Measurements from ENCODE around the gene CDH23.

Gene CDH23

DNA sequence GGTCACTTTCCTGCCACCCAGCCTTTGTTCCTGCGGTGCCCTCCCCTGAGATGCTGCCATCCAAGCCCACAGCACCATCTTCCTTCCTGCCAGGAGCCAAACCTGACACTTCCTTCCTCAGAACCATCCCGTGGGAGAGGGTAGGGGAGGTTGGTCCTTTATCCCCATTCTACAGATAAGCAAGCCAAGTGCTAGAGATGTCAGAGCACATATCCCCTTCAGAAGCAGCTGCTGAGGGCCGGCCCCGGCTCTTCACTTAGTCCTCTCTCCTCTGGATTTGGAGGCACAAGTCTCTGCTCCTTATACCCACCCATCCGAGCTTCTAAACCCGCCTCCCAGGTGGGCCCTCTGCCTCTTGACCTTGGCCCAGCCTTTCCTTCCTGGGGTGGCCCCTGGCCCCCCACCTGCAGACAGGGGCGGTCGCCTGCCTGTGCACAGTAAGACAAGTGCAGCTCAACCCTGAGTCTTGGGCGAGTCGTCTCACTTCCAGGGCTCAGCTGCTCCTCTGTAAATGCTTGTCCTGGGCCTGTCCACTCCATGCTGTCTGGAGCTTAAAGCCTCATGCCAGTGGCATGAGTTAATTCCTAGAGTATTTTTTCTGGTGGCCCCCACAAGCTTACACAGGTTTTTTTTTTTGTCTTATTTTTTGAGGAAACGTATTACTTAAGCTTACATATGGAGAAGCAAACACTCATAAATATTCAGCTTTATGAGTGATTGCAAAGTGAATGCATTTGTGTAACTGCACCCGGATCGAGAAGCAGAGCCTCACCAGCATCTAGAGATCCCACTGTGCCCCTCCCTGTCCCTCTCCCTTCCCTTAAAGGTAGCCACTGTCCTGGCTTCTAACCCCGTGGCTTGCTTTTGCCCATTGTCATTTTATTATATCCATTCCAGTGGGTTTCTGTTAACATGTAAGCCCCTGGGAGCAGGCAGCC is 125.1 kb downstream of the CDH23 start:
- no peak for DNase-seq

DNA sequence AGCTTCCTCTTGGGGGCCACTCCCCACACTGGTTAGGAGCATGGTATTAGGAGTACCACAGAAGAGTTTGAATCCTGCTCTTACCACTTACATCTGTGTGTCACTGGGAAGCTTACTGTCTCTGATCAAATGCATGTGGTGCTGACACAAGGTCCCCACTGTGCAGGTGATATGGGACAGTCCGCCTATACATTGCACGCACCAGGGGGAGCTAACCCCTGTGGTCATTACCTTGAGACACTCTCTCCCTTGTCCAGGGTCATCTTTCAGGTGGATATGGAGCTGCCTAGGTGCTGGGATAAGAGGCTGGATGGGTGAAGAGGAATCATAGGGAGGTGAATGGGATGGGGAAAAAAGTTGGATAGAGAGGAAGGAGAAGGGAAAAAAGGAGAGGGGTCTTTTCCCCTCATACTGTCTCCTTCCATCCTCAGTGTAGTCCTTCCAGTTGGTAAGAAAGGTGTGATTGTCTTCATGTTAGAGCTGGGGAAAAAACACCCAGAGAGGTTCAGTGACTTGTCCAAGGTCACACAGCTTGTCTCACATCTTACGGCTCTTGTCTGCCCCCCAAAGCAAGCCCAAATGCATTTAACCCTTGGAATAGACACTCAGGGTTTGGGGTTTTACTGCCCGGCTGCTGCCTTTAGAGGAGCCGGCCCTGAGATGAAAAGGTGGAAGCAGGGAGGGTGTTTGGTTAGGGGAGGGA is 125.9 kb downstream of the CDH23 start:
- no peak for DNase-seq

DNA sequence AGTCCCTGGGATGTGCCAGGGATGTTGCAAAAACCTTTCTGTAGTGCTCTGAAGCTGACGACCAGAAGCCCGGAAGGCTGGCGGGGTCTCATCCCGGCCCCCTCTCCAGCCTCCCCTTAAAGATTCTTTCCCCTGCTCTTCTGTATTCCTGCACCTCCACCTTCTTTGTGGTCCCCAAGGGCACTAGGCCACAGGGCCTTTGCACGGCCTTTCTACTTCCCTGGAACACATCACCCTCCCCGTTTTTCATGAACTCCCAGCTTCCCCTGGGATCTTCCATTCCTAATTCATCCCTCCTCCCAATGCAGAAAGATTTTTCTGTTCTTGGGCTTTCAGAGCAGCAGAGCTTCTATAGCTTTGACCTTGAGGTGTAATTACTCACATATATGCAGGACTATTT is 127.0 kb downstream of the CDH23 start:
- DNase-seq = no peak

DNA sequence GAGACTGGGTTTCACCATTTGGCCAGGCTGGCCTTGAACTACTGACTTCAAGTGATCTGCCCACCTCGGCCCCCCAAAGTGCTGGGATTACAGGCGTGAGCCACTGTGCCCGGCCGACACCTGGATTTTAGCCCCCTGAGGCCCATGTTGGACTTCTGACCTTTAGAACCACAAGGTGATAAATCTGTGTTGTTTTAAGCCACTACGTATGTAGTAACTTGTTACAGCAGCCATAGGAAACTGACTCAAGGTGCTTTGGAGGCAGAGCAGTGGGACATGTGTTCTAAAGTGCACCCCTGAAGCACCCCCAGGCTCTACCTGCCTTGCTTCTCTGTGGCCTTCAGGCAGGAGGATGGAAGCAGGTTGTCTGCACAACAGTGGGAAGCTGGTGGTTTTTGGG is 128.4 kb downstream of the CDH23 start:
- DNase-seq = no peak

DNA sequence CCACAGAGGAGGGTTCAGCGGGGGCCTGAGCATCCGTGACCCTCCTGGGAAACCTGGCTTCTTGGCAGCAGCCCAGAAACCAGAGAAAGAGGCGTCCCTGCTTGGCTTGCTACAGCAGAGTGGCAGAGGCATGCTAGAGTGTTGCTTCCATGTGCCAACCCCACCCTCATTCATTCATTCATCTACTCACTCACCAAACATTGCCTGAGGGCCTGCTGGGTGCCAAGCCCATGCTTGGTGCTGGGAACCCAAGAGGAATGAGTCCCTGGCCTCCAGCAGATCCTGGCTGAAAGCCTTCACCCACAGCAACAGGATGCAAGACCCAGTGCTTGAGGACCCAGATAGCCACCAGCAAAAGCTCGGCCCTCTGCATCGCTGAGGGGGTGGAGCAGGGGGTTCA is 129.0 kb downstream of the CDH23 start:
- DNase-seq = no peak

DNA sequence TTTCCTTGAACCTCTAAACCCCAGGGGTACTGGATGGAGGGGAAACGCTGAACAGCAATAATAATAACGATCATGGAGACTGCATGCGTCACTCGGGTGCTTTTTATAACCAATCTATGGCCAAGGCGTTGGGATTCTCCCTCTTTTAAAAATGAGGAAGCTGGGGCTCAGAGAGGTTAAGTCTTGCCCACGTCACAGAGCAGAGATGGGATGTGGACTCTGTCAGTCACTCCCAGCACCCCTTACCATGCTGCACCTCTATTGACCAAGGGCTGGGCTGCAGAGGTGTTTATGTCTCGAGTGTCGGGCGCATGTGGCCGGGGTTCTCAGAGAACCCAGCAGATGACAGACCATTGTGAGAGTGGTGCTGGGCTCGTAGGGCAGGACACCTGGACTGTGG is 129.9 kb downstream of the CDH23 start:
- no peak for DNase-seq

DNA sequence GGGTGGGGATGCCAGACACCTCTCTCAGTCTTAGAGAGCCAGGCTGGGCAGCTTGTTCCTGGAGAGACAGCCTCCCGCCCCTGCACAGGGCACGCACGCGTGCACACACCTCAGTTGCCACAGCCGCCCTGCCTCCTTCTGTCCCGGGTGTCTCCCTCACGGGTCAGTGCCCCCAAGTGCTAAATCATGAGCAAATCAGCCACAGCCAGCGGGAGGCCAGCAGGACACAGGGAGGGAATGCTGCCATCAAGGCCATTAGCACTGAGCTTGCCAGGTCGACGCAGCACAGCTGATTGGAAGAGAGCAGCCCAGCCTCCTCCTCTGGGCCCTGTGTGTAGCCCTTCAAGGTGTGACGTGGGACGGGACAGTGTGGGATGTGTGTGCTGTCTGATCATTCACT is 130.4 kb downstream of the CDH23 start:
- DNase-seq = no peak

DNA sequence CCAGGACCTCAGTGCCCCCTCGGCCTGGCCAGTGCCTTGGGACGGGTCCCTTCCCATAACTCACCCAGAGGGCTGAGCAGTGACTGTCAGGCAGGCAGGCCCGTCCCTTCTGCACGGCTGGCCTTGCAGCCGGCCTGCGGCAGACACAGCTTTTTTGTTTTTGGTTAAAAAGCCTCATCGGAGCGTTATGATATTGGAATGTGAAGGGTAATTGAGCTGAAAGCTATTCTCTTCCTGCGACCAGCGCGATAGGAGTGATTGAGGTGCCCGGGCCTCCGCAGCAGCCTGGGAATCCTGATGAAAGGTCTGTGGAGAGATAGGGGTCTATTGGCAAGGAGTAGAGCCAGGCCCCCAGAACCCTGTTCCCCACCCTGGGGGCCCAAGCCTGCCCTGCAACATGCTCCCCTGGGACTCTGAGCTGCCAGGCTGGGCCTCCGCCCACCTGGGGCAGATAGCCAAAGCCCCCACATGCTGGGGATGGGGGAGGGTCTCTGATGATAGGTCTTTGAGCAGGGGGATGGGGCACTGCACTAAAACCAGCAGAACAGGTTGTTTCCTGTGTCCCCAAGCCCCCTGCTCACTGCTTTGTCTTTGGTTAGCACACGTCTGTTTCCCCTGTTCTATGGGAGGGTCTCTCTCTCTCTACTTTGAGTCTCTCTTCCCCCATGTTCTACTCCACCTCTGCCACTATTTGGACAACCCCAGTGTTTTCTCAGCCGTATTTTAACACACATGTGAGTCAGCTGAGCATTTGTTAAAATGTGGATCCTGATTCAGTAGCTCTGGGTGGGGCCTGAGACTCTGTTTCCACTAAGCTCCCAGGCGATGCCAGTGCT is 131.9 kb downstream of the CDH23 start:
- no peak for DNase-seq

DNA sequence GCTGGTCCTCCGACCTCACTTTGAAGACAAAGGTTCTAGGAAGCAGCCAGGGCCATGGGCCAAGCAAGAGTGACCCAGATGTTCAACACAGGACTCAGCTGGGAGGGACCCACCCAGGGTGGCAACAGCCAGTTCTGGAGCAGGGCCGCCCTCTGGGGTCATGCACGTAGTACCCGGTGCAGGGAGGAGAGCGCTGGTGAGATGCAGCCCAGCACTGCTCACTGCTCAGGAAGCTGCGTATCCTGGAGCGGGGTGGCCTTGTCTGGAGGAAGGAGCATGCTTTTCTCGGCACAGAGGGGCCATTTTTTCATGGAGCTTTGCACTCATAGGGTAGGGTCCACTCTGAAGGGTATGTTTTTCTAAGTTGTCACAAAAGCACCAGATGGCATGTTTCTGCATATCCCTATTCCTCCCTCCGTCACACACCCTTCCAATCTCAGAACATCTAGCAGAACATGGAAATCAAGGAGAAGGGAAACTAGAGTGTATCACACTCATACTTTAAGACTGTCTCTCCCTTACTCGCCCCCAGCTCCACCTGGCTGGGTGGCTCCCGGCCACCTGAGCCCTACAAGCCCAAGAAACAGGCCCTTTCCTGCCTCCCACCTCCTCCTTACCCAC is 132.6 kb downstream of the CDH23 start:
- no peak for DNase-seq

DNA sequence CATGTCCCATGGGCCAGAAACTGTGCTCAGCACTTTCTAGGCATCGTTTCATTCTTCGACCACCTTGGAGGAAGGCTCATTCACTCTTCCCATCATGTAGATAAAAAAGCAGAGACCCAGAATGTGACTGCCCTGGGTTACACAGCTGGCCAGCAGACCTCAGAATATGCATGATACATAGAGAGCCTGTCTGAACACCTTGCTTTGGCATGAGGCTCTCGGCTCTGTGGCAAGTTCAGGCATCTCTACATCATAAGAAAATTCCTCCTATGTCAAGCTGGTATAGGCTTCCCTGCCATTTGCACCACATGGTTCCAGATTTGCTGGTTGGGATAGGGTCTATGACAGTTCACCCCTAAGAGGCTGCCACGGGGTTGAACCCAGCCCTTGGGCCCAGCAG is 134.1 kb downstream of the CDH23 start:
- no peak for DNase-seq

DNA sequence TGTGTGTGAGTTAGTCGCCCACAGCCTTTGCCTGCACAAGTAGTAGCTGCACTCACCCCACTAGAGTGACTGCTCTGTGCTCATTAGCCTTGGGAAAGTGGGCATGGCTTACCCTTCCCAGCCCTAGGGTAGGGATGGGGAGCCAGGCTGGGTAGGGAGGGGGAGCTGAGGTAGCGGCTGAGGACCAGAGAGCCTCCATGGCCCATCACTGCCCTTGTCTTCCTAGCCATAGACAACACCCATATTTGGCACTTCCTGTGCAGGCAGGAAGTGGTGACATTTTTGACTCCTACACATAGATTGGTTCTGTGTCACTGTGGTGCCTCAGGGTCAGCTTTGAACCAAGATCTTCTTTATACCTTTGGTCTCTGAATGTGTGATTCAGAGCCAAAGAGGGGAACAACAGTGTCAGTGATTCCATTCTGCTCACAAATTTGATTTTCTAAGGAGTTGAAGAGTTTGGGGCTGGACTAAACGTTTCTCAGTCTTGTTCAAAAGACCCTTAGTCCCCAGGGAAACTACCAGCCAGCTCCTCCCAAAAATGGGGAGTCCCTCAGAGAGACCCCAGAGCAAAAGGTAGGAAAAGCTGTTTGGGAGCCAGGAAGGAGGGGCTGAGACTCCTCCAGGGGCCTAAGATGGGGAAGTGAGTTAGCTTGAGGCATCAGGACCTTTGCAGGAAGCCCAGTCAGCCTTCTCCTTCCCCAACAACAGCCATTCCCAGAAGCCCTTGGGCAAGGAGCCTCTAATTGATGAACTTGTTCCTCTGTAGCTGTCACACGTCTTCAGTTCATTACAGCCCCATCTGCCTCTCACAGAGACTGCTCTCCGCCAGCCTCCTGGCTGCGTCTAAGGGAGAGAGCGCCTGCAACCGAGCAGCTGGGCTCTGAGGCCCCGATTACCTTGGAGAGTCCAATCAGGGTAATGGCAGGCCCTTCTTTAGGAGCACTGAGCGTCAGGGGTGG is 135.0 kb downstream of the CDH23 start:
- DNase-seq = no peak

DNA sequence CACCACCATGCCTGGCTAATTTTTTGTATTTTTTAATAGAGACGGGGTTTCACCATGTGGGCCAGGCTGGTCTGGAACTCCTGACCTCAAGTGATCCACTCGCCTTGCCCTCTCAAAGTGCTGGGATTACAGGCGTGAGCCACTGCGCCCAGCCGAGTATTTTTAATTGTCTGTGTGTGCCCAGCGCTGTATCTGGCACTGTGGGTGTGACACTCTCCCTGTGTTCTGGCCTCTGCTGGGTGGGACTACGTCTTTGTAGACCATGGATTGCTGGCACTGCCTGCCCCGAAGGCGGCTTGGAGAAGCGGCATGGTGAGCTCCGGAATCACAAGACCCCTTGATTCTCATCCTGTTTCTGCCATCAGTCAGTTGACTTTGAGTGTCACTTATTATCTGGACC is 136.2 kb downstream of the CDH23 start:
- DNase-seq = no peak

DNA sequence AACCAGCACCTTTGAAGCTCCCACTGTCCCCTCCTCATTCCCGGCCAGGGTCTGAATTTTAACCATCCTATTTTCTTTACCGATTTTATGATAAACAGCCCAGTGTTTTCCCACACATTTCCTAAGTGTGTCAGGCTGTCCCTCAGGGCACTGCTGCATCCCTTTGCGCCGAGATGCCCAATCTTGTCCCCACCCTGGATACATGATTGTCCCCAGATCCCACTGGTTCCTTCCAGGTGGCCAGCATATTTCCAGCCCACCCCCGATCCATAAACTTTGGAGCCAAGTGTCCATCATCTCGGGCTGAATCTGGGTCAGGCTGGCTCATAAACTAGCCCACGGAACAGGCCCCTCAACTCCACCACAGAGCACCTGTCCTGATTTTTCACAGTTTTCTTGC is 137.2 kb downstream of the CDH23 start:
- no peak for DNase-seq

DNA sequence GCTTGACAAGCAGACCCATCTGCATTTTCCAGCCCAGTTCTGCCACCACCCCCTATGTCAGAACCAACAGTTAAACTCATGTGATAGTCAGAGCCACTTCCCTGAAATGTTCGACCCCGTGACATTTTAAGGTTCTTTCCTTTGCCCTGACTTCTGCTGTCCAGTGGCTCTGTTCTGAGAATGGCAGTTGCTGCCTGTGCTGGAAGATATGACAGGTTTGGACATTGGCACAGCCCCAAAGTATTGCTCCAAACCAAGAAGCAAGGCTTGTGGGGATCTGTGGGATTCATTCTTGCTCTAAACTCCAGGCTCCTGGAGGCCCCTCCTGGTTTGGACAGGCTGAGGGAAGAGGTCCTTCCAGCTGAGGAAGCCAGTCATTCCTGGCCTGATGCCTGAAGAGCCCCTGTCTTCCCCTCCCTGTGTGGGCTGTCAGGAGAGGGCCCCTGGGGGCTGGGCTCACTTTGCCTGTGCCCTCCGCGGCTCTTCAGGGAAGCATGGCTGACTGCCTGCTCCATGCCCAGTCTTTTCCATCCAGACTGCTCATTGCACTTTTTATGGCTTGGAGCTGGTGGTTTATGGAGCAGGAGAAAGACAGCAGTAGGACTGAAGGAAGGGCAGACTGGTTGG is 138.0 kb downstream of the CDH23 start:
- no peak for DNase-seq

DNA sequence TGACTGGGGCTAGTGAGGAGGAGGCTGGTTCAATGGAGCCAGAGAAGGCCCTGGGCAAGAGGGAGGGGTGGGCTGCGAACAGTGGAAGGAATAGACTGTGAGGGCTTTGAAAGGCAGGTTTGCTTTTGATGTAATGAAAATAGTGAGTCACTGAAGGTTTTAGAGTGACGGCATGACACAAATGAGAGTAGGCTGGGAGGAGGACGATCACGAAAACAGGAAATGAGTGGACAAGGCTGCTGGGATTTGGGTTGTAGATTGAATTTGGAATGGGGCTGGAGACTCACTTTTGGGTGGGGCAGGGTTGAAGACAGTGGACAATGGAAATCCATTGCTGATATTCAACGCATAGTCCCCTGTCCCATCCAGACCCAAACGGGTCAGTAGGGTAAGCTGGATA is 139.6 kb downstream of the CDH23 start:
- no peak for DNase-seq

DNA sequence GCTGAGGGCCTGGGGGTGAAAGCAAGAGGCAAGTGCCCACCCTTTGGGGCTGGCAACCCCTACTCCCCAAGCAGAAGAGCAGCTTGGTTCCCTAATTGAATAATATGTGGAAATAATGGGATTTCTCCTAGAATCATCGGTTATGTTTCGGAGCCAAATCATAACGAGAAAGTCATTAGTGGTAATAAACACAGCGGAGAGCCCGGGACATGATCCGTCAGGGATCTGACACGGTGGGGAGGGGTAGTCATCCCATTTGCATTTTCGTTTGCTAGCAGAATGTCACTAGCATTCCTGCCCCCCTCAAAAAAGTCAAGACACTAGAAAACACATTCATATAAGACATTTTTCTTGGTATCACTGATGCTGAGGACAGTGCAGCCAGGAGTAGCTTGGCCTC is 140.4 kb downstream of the CDH23 start:
- no peak for DNase-seq

DNA sequence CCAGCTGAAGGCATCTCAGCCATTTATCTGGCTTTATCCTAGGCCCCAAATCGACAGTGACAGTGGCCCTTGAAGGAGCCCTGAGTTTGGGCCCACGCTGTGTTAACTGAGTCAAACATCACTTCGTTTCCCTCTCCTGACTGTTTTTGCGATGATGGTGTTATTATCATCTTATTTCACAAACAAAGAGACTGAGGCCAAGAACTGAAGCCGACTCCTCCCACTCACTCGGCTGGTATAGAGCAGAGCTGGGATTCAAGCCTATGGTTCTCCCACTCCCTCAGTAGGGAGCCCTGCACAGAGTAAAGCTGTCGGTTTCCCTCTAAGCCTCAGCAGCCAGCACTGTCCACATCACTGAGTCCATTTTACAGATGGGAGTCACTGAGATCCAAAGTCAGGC is 141.0 kb downstream of the CDH23 start:
- DNase-seq = no peak

DNA sequence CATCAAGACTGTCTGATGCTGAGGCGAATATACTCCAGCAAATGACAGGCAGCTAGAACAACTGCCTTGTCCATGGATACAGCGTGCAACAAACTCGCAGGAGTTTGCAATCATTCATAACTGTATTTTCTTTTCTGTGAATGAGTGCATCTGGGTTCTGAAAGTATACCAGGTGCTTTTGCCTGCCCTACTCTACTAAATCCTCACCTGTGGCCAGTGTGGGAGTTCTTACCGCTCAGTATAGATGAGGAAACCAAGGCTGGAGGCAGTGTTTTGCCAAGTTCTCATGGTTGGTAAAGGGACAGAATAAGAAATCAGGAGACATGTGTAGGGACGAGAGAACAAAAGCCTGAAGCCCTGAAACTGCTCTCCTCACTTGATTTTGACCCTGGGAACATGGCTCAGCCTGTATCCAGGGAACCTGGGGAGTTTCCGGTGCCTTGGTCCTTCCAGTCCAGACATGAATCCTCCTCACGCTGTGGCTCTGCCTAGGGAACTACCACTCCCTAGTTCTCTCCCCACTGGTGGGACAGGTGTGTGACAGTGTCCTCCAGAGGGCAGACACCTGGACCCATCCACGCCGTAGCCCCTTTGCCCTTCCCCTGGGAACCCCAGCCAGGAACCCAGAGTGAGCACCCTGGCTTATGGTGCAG is 142.0 kb downstream of the CDH23 start:
- DNase-seq = no peak

DNA sequence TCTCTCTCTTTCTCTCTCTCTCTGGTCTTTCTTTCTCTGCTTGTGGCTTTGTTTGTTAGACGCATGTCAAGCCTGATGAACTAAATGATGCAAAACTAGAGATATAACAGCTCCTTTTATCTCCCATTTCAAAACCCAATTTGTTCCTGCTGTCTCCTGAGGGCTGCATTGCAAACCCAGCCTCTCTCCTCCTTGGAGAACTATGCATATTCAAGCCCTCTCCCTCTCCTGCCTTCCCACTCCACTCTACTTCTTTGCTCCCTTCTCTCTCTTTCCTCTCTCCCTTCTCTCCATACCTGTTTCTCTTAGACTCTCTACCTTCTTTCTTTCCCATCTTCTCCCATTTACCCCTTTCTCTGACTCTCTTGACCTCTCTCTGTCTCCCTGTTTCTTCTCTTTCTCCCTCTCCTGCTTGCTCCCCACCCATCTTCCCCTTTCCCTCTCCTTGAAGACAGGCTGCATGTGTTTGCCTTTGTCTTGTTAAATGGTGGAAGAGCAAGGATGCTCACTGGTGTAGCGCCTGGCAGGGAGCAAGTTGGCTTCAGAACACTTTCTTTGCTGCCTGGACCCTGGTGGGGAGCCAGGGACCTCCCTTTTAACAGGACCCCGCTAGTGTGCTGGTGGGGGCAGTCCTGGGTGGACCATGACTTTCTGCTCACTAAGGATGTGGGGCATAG is 142.9 kb downstream of the CDH23 start:
- no peak for DNase-seq

DNA sequence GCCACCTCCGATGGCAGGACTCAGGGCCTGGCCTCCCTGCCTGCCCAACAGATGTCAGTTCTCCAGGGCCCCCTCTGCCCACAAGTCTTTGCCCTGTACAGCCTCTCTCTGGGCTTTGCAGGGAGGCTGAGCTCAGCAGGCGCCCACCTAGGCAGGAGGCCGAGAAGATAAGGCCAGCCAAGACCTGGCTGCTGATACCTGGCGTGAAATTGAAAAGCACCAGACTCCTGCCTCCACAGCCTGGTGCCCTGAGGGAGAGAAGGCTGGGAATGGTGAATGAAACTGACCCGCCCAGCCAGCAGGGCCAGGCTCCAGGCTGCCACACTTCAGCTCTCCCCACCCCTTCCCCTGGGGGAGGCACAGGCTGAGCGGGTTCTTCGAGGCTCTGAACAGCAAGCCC is 145.8 kb downstream of the CDH23 start:
- DNase-seq = no peak
